K562 (cell line): ENCODE results near the gene STON1. TPM values are rescaled to one million over a fixed set of nuclear protein-coding genes. Genes with fewer than 3 reads are reported as not detected.

ENCODE experiments used
- ATAC-seq: fragments of 200-7000 bp; cut with Tn5 transposase; 3 replicates; pipeline ENCODE4 v1.9.1; 2020; ENCODE audit warnings: moderate library complexity
- BruUV-seq: library from RNA; stranded (reverse); fragments of 400-500 nt; replicated peaks from 2 replicates; lab custom pipeline; 2021; lab: Mats Ljungman, UMichigan
- CTCF ChIA-PET: fragments of 300-600 bp; formaldehyde crosslinking; extraction: SDS; loops from one replicate; lab custom pipeline; 2021; ENCODE audit warnings: low intra/inter-chr PET ratio; lab: Yijun Ruan, JAX
- POLR2A ChIA-PET: fragments of 300-600, 350-650 bp; sonication (Branson Sonifier 250); formaldehyde crosslinking; extraction: SDS; loops from one replicate; lab custom pipeline; 2021; ENCODE audit warnings: antibody characterized with exemption, inconsistent platforms; lab: Yijun Ruan, JAX
- DNase-seq, 4 experiments: peaks; one replicate each; pipeline versions ENCODE4 v3.0.0 to v3.0.0-alpha.2; 2011 to 2018; ENCODE audit warnings: low spot score in 3 of 4, mixed read lengths in 3 of 4; ENCODE audit errors: extremely low read depth in 1 of 4
- FAIRE-seq: peaks from 2 replicates; lab custom pipeline; 2011; peaks lifted over from hg19 to GRCh38; lab: Jason Lieb, UNC
- H2AFZ ChIP-seq: 2 replicates; pipeline ENCODE4 v1.6.0; 2011; ENCODE audit warnings: low read depth, low read length, control low read depth, inconsistent platforms
- H3K27ac ChIP-seq: fragments of 200-600 bp; 3 replicates; pipeline ENCODE4 v1.8.0; 2011; ENCODE audit warnings: low read depth, mild to moderate bottlenecking, control low read depth, inconsistent platforms, low read length, moderate library complexity, mixed read lengths; ENCODE audit errors: extremely low read depth
- H3K27me3 ChIP-seq, 2 experiments: fragments of 300-600 bp in 1 of 2; 2 replicates in 1 of 2; 3 replicates in 1 of 2; pipeline versions ENCODE4 v1.6.0 to v1.8.0; 2011; ENCODE audit warnings: inconsistent platforms in 2 of 2, low read length in 2 of 2, mild to moderate bottlenecking in 1 of 2, mixed read lengths in 1 of 2, moderate library complexity in 1 of 2; ENCODE audit not compliant: control insufficient read depth in 2 of 2, insufficient read depth in 2 of 2
- H3K36me3 ChIP-seq: fragments of 300-600 bp; 3 replicates; pipeline ENCODE4 v1.8.0; 2011; ENCODE audit warnings: mild to moderate bottlenecking, low read length, inconsistent platforms; ENCODE audit not compliant: control insufficient read depth, insufficient read depth
- H3K4me1 ChIP-seq, 2 experiments: fragments of 200-600 bp in 1 of 2; replicated peaks in 1 of 2; 2 replicates in 1 of 2; 3 replicates in 1 of 2; pipeline versions ENCODE4 v1.5.1 to v1.8.0; 2011; ENCODE audit warnings: inconsistent platforms in 2 of 2, low read length in 2 of 2, mild to moderate bottlenecking in 1 of 2, mixed read lengths in 1 of 2, moderate library complexity in 1 of 2; ENCODE audit not compliant: control insufficient read depth in 2 of 2, insufficient read depth in 2 of 2
- H3K4me2 ChIP-seq: 2 replicates; pipeline ENCODE4 v1.6.1; 2011; ENCODE audit warnings: low read length, control low read depth, inconsistent platforms, mixed read lengths; ENCODE audit not compliant: insufficient read depth
- H3K4me3 ChIP-seq: fragments of 200-600 bp; sonication (generic), shearing (Covaris generic); 2 replicates; pipeline ENCODE4 v1.5.1; 2016; ENCODE audit warnings: control low read depth, inconsistent platforms
- H3K79me2 ChIP-seq: fragments of 200-600 bp; 3 replicates; pipeline ENCODE4 v1.8.0; 2011; ENCODE audit warnings: low read length, inconsistent platforms; ENCODE audit not compliant: control insufficient read depth, insufficient read depth
- H3K9ac ChIP-seq, 2 experiments: 2 replicates each; pipeline versions ENCODE4 v1.6.0 to v1.6.1; 2011; ENCODE audit warnings: low read depth in 2 of 2, low read length in 2 of 2, control low read depth in 1 of 2, inconsistent platforms in 1 of 2, mild to moderate bottlenecking in 1 of 2, mixed read lengths in 1 of 2; ENCODE audit not compliant: insufficient read depth in 1 of 2
- H3K9me1 ChIP-seq: one replicate; pipeline ENCODE4 v1.6.0; 2011; ENCODE audit warnings: inconsistent platforms, mild to moderate bottlenecking, low read length, moderate library complexity; ENCODE audit not compliant: control insufficient read depth, insufficient read depth
- H3K9me3 ChIP-seq: replicated peaks from 2 replicates; pipeline ENCODE4 v1.5.1; 2011; ENCODE audit warnings: low read depth, low read length, inconsistent platforms; ENCODE audit not compliant: control insufficient read depth, insufficient read depth
- H4K20me1 ChIP-seq: replicated peaks from 2 replicates; pipeline ENCODE4 v1.6.1; 2011; ENCODE audit warnings: low read length, inconsistent platforms, mixed read lengths; ENCODE audit not compliant: control insufficient read depth, insufficient read depth
- CREM ChIP-seq: IDR thresholded peaks from 2 replicates; pipeline ENCODE4 v1.6.1; 2014; ENCODE audit warnings: antibody characterized with exemption, low read depth
- NUFIP1 ChIP-seq: fragments of 450-650 bp; IDR thresholded peaks from 2 replicates; pipeline ENCODE4 v1.6.1; 2018; ENCODE audit not compliant: partially characterized antibody
- RUNX1 ChIP-seq: sonication (generic); IDR thresholded peaks from 2 replicates; pipeline ENCODE4 v1.6.1; 2016; ENCODE audit warnings: antibody characterized with exemption, low read depth
- TAF9B ChIP-seq: fragments of 450-650 bp; IDR thresholded peaks from 2 replicates; pipeline ENCODE4 v1.6.1; 2018; ENCODE audit warnings: mild to moderate bottlenecking; ENCODE audit not compliant: partially characterized antibody
- ZNF274 ChIP-seq: IDR thresholded peaks from 2 replicates; pipeline ENCODE4 v1.6.1; 2011; ENCODE audit warnings: low read depth, mild to moderate bottlenecking, low read length, moderate library complexity, borderline replicate concordance
- in situ Hi-C: fragments of 300-500 bp; cut with MboI; formaldehyde crosslinking; loops from 4 replicates; pipeline ENCODE4 v1.15.0; 2018; ENCODE audit warnings: inconsistent platforms, mixed read lengths
- intact Hi-C: fragments of 100-400 bp; cut with micrococcal nuclease; formaldehyde crosslinking; loops from 2 replicates; pipeline ENCODE4 v1.14.2; 2022
- polyA plus RNA-seq, 8 experiments: library from polyadenylated mRNA; depleted of rRNA in 4 of 8; stranded (reverse) in 5 of 8; unstranded in 3 of 8; fragments of >200 nt; fragmentation: Nextera tagmentation in 2 of 8; fragmentation: Illumina TruSeq in 1 of 8; extraction: Ambion mirVana in 2 of 8; extraction: Trizol in 1 of 8; gene quantifications; 2 replicates each; pipeline versions ENCODE4 v1.2.1 to v1.2.3, GENCODE V29; 2011 to 2014; ENCODE audit warnings: inconsistent platforms in 1 of 8, missing spikeins in 1 of 8
- total RNA-seq, 7 experiments: library from RNA; depleted of rRNA in 6 of 7; stranded (reverse); fragments of >200 nt in 6 of 7; fragmentation: Illumina TruSeq in 2 of 7; extraction: Trizol in 2 of 7; gene quantifications; 2 replicates each; pipeline versions ENCODE4 v1.2.1 to v1.2.3, GENCODE V29; 2011 to 2021; ENCODE audit warnings: low replicate concordance in 1 of 7
- TF ChIP-seq, protein P1 (sequence below): sonication (generic); formaldehyde crosslinking; IDR thresholded peaks from 2 replicates; pipeline ENCODE4 v1.8.1; 2022; ENCODE audit warnings: missing genetic modification reagents
- TF ChIP-seq, protein P2 (sequence below): sonication (generic); formaldehyde crosslinking; IDR thresholded peaks from 2 replicates; pipeline ENCODE4 v1.8.0; 2023; ENCODE audit warnings: mild to moderate bottlenecking, missing genetic modification reagents

The STON1 gene
- total and polyA plus RNA-seq, 9 of the 15 experiments (the other 6 are each of a cell fraction or from before 2014, with no cell fraction given), result 0.07 to 1.2 (median 0.55) TPM

DNA sequence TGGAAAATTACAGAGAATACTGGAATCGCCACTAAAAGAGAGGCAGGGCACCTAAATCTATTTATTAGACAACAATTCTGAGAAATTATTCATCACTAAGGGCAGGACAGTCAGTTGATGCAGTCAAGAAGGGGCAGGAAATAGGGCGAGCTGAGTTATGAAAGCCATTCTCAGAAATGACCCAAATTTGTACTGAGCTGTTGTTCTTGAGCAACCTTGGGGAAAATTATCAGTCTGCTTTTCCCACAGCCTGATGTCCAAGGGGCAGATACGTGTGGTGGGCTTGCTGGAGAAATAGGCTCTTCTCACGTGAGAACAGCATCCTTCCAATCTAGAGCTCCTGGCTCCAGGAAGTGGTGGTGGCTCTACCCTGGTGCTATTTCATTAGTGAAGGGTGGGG lies 38.6 kb downstream of the STON1 start (continued):
- TF ChIP-seq RUNX1, result no peak
- TF ChIP-seq, all 486 proteins: peak for 0

DNA sequence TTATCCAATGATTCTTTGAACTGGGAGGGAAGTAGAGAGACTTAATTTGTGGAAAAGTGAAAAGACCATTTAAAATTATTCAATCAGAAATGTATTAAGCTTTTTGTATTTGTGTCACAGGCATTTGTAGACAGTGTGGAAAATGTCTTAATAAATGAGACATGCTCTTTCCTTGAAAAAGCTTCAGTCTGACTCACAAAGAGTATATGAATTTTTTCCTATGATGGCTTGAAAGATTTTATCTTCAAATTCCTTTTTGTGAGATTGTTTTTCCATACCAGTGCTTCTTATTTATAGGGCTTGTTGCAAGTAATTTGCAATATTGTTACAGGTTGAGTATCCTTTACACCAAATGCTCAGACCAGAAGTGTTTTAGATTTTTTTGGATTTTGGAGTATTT lies 39.5 kb downstream of the STON1 start:
- CTCF ChIA-PET, result no interaction called here
- no peaks in the 10 kb centered on the region for H4K20me1 ChIP-seq
- H3K9me1 ChIP-seq, result no peaks in the 10 kb centered on the region
- no peak overlapping the region for H3K4me3 ChIP-seq
- POLR2A ChIA-PET, result interaction anchor here (0.6 kb wide), 1 partner anchor 82 kb away, joined by 4 read pairs; no protein-coding TSS in a partner anchor
- FAIRE-seq (no peak), ATAC-seq (no peak), DNase-seq (no peak)
- no peak overlapping the region for H3K9ac ChIP-seq
- H3K79me2 ChIP-seq, result no peaks in the 10 kb centered on the region
- H2AFZ ChIP-seq, result no peak overlapping the region
- no peaks in the 10 kb centered on the region for H3K9me3 ChIP-seq
- H3K27me3 ChIP-seq, result peaks cover 4 to 19% of the 10 kb centered on the region in 2 experiments; a peak in 4 of 5 replicates
- H3K4me2 ChIP-seq, result no peak overlapping the region
- in situ Hi-C loops, result no loop called here
- no peak overlapping the region for H3K27ac ChIP-seq
- H3K36me3 ChIP-seq, result no peaks in the 10 kb centered on the region
- intact Hi-C loops, result no loop called here
- TF ChIP-seq, protein P1, sequence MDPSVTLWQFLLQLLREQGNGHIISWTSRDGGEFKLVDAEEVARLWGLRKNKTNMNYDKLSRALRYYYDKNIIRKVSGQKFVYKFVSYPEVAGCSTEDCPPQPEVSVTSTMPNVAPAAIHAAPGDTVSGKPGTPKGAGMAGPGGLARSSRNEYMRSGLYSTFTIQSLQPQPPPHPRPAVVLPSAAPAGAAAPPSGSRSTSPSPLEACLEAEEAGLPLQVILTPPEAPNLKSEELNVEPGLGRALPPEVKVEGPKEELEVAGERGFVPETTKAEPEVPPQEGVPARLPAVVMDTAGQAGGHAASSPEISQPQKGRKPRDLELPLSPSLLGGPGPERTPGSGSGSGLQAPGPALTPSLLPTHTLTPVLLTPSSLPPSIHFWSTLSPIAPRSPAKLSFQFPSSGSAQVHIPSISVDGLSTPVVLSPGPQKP (CRISPR knock-in tag), result no peak
- TF ChIP-seq CREM, result no peak
- no peak for TF ChIP-seq ZNF274
- TF ChIP-seq, protein P2, sequence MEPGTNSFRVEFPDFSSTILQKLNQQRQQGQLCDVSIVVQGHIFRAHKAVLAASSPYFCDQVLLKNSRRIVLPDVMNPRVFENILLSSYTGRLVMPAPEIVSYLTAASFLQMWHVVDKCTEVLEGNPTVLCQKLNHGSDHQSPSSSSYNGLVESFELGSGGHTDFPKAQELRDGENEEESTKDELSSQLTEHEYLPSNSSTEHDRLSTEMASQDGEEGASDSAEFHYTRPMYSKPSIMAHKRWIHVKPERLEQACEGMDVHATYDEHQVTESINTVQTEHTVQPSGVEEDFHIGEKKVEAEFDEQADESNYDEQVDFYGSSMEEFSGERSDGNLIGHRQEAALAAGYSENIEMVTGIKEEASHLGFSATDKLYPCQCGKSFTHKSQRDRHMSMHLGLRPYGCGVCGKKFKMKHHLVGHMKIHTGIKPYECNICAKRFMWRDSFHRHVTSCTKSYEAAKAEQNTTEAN (CRISPR knock-in tag), result no peak
- TF ChIP-seq TAF9B, result no peak
- no peak for TF ChIP-seq NUFIP1
- BruUV-seq, result no TSS peak
- H3K4me1 ChIP-seq, result peaks cover 5 to 6% of the 10 kb centered on the region in 2 experiments; a peak in 2 of 5 replicates
